GM12865 (cell line): Measurements from ENCODE around the gene NEDD4L.

Source experiments
- DNase-seq: peaks from one replicate; pipeline ENCODE4 v3.0.0; 2010; ENCODE audit warnings: low read depth
- H3K4me3 ChIP-seq: 2 replicates; pipeline ENCODE4 v1.5.1; 2011; ENCODE audit warnings: mild to moderate bottlenecking, low read depth, low read length, control low read depth
- TF ChIP-seq, protein P1 (sequence below): IDR thresholded peaks from 2 replicates; pipeline ENCODE4 v1.5.1; 2011; ENCODE audit warnings: low read length, control low read depth, low read depth, inconsistent platforms; ENCODE audit not compliant: insufficient read depth; ENCODE audit errors: missing control alignments

Gene NEDD4L

DNA sequence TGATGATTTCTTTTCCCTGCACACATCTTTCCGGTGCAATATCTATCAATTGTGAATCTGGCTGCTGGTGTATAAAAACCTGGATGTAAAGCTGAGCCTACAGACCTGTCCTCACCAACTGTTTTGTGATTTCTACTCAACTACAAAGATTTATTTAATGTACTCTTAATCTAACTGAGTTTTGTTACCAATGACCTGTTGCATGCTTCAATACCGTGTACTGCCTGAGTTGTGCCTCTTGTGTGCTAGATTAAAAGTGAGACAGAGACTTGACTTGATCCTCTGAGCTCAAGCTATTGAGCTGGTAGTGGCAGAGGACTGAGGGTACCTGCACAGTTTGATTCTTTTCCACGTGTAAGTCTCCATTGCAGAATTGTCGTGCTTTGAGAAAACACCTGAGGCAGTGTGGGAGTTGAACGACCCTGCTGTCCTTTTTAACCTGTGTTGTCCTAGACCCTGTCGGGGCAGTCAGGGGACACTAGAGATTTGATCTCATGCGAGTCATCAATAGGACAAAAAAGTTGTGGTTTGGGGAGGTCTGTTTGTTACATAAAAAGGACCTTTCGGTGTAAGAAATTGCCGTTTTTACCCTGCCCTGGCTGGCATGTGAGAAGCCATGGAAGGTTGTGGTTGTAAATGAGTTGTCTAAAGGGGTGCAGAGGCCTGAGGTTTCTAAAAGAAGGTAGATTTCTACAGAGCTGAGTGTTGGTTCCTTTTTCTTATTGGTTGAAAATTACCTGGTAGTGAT, 353.5 kb downstream of the NEDD4L start:
- no peak overlapping the region for H3K4me3 ChIP-seq
- DNase-seq = no peak
- TF ChIP-seq, protein P1, sequence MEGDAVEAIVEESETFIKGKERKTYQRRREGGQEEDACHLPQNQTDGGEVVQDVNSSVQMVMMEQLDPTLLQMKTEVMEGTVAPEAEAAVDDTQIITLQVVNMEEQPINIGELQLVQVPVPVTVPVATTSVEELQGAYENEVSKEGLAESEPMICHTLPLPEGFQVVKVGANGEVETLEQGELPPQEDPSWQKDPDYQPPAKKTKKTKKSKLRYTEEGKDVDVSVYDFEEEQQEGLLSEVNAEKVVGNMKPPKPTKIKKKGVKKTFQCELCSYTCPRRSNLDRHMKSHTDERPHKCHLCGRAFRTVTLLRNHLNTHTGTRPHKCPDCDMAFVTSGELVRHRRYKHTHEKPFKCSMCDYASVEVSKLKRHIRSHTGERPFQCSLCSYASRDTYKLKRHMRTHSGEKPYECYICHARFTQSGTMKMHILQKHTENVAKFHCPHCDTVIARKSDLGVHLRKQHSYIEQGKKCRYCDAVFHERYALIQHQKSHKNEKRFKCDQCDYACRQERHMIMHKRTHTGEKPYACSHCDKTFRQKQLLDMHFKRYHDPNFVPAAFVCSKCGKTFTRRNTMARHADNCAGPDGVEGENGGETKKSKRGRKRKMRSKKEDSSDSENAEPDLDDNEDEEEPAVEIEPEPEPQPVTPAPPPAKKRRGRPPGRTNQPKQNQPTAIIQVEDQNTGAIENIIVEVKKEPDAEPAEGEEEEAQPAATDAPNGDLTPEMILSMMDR = no peak

DNA sequence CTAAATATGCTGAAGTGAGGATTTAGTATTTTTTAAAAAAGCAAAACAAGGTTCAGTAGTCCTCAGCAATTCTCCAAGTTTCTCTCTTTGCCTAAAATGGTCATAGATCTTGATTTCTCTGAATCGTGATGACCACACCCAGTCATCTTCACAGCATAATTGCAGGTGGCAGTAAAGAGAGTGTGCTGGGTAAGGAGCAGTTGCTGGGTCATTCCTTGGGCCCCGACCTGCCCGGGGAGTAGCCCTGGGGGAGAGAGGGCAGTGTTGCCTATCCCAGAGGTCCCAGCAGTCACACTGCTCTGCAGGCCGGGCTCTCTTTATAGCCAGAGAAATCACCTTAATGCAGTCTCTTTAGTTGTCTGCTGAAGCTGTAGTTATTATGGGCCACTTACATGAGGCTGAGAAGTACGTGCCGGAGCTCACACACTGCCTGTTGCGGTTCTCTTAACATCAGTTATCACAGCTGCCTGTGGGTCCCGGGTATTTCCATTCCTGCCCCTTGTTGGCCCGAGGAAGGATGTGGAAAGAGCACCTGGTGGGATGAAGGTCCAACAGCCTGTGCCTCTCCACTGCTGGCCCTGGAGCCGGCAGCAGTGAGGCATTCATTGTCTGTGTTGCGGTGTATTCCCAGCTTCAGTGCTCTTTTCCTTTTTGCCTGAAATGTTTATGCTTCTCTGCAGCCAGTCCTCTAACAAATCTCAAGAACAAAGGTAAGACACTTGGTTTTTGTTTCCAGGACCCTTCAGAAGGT, 354.8 kb downstream of the NEDD4L start:
- H3K4me3 ChIP-seq = no peak overlapping the region
- TF ChIP-seq, protein P1 = no peak
- no peak for DNase-seq

DNA sequence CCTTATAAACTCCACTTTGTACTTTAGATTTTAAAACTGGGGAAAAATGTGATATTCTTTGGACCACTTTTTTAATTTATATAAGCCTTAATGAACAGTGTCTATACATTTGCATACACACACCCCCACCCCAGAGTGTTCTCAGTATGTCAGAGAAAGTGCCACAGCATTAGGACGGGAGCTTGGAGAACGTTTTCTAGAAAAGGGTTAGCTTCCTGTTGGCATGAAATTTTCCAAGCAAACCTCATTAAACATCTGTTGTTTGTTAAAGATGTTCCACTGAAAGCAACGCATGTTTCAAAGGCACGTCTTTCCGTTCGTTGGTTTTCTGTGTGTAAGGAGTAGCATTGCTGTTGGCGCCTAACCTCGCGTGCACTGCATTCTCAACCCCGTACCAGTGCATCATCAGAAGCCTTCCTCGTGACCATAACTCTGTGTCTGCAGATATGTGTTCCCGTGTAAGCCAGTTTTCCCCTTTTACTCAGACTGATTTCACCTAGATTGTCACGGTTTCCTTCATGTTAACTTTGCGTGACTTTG, 356.4 kb downstream of the NEDD4L start:
- DNase-seq = no peak

DNA sequence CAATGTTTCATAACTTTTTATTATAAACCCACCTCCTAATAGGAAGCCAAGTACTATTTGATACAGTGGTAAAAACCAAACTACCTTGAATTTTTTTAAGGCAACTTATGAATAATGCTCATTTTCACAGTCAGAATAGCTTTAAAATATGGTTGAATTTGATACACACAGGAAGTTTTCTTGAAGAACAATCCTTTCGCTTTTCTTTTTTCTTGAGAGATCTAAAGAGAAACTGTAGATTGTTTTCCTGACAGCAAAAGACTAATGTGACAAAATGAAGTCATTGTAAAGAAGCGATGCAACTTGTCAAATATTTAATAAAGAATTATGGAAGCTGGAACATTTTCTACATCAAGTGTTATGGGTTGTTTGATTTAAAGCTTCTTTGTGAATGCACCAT, 357.2 kb downstream of the NEDD4L start:
- no peak overlapping the region for H3K4me3 ChIP-seq
- TF ChIP-seq, protein P1 = no peak
- no peak for DNase-seq

More for the DNA sequence above, 356.4 kb downstream of the NEDD4L start:
- no peak overlapping the region for H3K4me3 ChIP-seq
- TF ChIP-seq, protein P1 = no peak

DNA sequence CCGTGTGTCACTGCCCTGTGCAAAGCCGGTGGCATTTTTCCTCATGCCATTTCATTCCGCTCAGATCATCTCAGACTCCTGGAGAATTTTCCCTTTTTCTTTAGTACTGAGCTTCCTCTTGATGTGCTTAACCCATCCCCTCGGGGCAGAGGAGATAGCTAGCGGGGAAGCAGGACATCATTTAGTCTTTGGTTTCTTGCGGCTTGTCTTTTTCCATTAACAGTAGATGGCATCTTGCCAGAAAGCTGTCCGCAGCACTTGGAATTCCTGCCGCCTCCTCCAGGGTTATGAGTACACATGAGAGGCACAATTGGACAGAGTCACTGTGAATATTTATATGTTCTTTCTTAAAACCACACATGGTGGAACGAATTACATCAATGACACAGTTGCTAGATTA, 358.2 kb downstream of the NEDD4L start:
- H3K4me3 ChIP-seq = no peak overlapping the region
- TF ChIP-seq, protein P1 = no peak
- no peak for DNase-seq

DNA sequence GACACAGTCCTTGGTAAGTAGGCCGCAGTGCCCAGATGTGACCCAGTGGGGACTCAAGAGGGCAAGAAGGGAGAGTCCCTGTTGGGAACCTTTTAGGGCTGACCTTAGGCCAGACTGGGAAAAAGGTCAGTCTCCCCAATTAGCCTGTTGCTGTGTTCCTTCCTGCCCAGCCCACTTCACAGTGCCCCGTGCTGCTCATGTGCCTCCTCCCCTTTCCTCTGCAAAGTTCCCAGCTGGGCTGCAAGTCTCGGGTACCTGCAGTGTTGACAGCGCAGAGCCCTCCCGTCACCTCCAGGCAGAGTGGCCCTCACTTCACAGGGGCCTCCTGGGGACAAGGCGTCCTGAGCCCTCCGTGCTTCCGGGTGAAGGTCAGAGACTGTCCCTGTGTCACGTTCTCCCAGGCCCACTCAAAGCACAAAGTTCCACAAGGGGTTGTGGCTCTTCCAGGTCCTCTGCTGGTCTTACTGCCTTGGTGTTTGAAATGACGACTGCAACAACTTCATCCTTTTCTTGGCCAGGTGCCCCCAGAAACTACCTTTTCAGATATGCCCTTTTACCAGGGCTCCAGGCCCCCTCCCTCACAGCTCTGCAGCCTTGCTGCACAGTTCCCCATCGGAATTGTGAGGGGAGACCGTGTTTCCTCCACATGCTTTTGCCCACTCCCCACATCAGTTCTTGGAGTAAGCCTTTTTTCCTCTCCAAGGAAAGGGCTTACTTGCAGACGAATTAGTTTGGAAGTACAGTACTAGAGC, 359.1 kb downstream of the NEDD4L start:
- TF ChIP-seq, protein P1 = no peak
- DNase-seq = no peak

More for the DNA sequence above, 359.1 kb downstream of the NEDD4L start:
- H3K4me3 ChIP-seq = no peak overlapping the region
